NT2/D1 (cell line): Measurements from ENCODE around the gene CKS1B.

Experiments
- DNase-seq: peaks from one replicate; pipeline ENCODE4 v3.0.0-alpha.2; 2011; ENCODE audit warnings: low read depth, low spot score
- H3K27me3 ChIP-seq: 2 replicates; pipeline ENCODE4 v1.6.0; 2011; ENCODE audit warnings: mild to moderate bottlenecking; ENCODE audit not compliant: insufficient read length, insufficient read depth
- H3K36me3 ChIP-seq: 2 replicates; pipeline ENCODE4 v1.6.1; 2011; ENCODE audit warnings: mild to moderate bottlenecking, low read length, mixed read lengths; ENCODE audit not compliant: insufficient read depth, insufficient read length
- H3K4me1 ChIP-seq: 2 replicates; pipeline ENCODE4 v1.5.1; 2011; ENCODE audit not compliant: insufficient read depth, insufficient read length
- H3K4me3 ChIP-seq: 2 replicates; pipeline ENCODE4 v1.5.1; 2011; ENCODE audit warnings: low read depth; ENCODE audit not compliant: insufficient read length
- H3K9ac ChIP-seq: 2 replicates; pipeline ENCODE4 v1.6.0; 2011; ENCODE audit warnings: low read depth; ENCODE audit not compliant: insufficient read length
- H3K9me3 ChIP-seq: 2 replicates; pipeline ENCODE4 v1.5.1; 2011; ENCODE audit warnings: mild to moderate bottlenecking, low read length; ENCODE audit not compliant: insufficient read depth
- SUZ12 ChIP-seq: IDR thresholded peaks from 2 replicates; pipeline ENCODE4 v1.6.1; 2011; ENCODE audit not compliant: insufficient read length, insufficient read depth; ENCODE audit errors: extremely low read depth
- YY1 ChIP-seq: IDR thresholded peaks from 2 replicates; pipeline ENCODE4 v1.6.1; 2011; ENCODE audit not compliant: insufficient read length, insufficient read depth
- ZNF274 ChIP-seq: IDR thresholded peaks from 2 replicates; pipeline ENCODE4 v1.6.1; 2011; ENCODE audit warnings: mild to moderate bottlenecking, low read depth, low read length

The CKS1B gene

GRCh38 chr1:154951901-154952657 is 22.4 kb upstream of the CKS1B start:
- Histone ChIP-seq H3K4me3 (no peak overlapping the region), H3K9me3 (no peaks in the 10 kb centered on the region), H3K9ac (peak overlapping the region; percentile 13), H3K4me1 (peaks cover 14% of the 10 kb centered on the region), H3K27me3 (no peaks in the 10 kb centered on the region), H3K36me3 (peaks cover 24% of the 10 kb centered on the region)
- no peak for TF ChIP-seq ZNF274
- no peak for TF ChIP-seq SUZ12
- no peak for TF ChIP-seq YY1
- no peak for DNase-seq

GRCh38 chr1:154952664-154953063 is 21.8 kb upstream of the CKS1B start:
- no peak for DNase-seq
- no peak for TF ChIP-seq ZNF274
- no peak for TF ChIP-seq SUZ12
- TF ChIP-seq YY1 = no peak
- peaks cover 14% of the 10 kb centered on the region for H3K4me1 ChIP-seq
- no peak overlapping the region for H3K4me3 ChIP-seq
- H3K27me3 ChIP-seq = no peaks in the 10 kb centered on the region
- H3K9me3 ChIP-seq = no peaks in the 10 kb centered on the region
- peaks cover 18% of the 10 kb centered on the region for H3K36me3 ChIP-seq
- H3K9ac ChIP-seq = no peak overlapping the region

- Histone ChIP-seq H3K36me3 (peaks cover 22% of the 10 kb centered on the region), H3K4me3 (no peak overlapping the region), H3K9ac (no peak overlapping the region), H3K27me3 (no peaks in the 10 kb centered on the region), H3K4me1 (peaks cover 10% of the 10 kb centered on the region), H3K9me3 (no peaks in the 10 kb centered on the region)
- TF ChIP-seq SUZ12 = no peak
- no peak for TF ChIP-seq ZNF274
- no peak for TF ChIP-seq YY1
- DNase-seq = no peak
Observed at GRCh38 chr1:154953611-154954038, 20.9 kb upstream of the CKS1B start.

GRCh38 chr1:154954541-154954940 is 19.9 kb upstream of the CKS1B start:
- no peak for TF ChIP-seq YY1
- TF ChIP-seq SUZ12 = no peak
- TF ChIP-seq ZNF274 = no peak
- Histone ChIP-seq H3K4me3 (no peak overlapping the region), H3K36me3 (peaks cover 31% of the 10 kb centered on the region), H3K27me3 (no peaks in the 10 kb centered on the region), H3K4me1 (peaks cover 12% of the 10 kb centered on the region), H3K9ac (peak overlapping the region; percentile 6), H3K9me3 (no peaks in the 10 kb centered on the region; the same call in 1 of the 2 replicates)
- no peak for DNase-seq

GRCh38 chr1:154955039-154955717 is 19.3 kb upstream of the CKS1B start:
- TF ChIP-seq YY1 (no peak), ZNF274 (no peak), SUZ12 (no peak)
- peaks cover 12% of the 10 kb centered on the region for H3K4me1 ChIP-seq
- H3K36me3 ChIP-seq = peaks cover 35% of the 10 kb centered on the region
- peak overlapping the region; percentile 76 for H3K9ac ChIP-seq
- H3K4me3 ChIP-seq = peak overlapping the region; percentile 65
- no peaks in the 10 kb centered on the region; the same call in 1 of the 2 replicates for H3K9me3 ChIP-seq
- H3K27me3 ChIP-seq = no peaks in the 10 kb centered on the region
- no peak for DNase-seq

DNA sequence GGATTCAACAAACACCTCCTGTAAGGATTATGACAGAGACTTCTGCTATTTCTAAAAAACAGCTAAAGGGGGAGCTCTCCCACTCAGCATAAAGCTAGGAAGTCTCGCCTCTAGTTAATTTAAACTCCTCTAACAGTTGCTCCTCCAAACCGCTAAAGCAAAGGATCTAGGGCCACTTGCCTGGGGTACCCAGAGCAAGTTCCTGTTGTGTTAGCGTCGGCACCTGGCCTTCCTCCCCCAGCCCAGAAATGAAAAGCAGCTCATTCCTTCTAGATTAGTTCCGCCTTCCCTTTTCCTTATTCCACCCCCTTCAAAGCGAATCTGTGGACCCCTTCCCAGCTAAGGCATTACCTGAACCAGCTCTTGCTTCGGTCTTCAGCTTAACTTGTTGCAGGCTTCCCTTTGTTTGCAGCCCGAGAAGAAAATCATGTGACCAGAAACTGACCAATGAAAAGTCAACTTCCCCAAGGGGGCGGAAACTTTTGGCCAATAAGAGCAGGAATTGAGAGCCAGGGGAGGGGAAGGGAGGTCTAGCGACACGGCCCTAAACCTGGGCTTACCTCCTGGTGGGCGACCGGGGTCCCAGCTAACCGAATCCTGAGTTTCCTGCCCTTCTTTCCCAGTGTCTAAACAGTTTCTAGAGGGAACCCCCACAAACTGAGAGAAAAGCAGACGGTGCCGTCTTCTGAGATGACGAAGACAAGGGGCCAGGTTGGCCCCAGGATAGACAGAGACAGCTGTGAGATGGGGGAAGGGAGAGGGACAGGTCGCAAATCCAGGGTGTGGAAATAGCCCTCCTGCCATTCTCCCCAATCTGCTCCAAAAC is 18.6 kb upstream of the CKS1B start, which contains the start of gene PBXIP1:
PBXIP1 (minus strand) TSS at position 382 of the 826 bp plus-strand sequence. CDS start 2,378 bp downstream, outside the sequence.
- Histone ChIP-seq H3K4me3 (peak within 1 kb of the TSS; percentile 65), H3K4me1 (peaks cover 12% of the 10 kb centered on the region), H3K9ac (peak within 1 kb of the TSS; percentile 76), H3K27me3 (no peaks in the 10 kb centered on the region), H3K36me3 (peaks cover 35% of the 10 kb centered on the region), H3K9me3 (no peaks in the 10 kb centered on the region; the same call in 1 of the 2 replicates)
- DNase-seq = peak; percentile 98
- TF ChIP-seq YY1 = no peak
- no peak for TF ChIP-seq ZNF274
- no peak for TF ChIP-seq SUZ12

DNA sequence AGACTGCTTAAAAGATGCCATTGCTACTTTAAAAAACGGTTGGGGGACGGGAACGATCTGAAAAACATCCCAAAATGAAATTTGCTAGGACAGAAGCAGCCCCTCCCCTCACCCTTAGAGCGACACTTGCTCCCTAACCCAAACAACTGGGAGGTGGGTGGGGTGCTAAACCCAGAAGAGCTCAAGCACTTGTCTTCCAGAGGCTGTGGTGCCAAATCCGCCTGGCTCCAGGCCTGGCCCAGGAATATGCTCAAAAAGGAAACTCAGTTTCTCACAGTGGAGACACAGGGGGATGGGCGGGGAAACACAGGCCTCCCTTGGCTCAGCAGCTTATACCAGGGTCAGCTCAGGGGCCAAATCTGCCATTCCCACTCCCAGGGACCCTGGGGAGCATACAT is 17.9 kb upstream of the CKS1B start:
- no peak for DNase-seq
- H3K4me3 ChIP-seq = peak overlapping the region; percentile 65
- peaks cover 12% of the 10 kb centered on the region for H3K4me1 ChIP-seq
- no peaks in the 10 kb centered on the region; the same call in 1 of the 2 replicates for H3K9me3 ChIP-seq
- TF ChIP-seq SUZ12 = no peak
- TF ChIP-seq YY1 = no peak
- no peak for TF ChIP-seq ZNF274
- H3K9ac ChIP-seq = peak overlapping the region; percentile 4
- H3K36me3 ChIP-seq = peaks cover 29% of the 10 kb centered on the region
- H3K27me3 ChIP-seq = no peaks in the 10 kb centered on the region
